ENCODE data around the gene FIG4.
"Not testable (repeated sequence)": the region's sequence is repeated elsewhere in the genome, so short reads cannot be mapped to it uniquely, and the experiment has no call there.

The FIG4 gene

GRCh38 chr6:109740787-109741186, 49.7 kb downstream of the FIG4 start:
- Histone ChIP-seq H3K27me3 (ENCODE audit: insufficient read depth, low read length, poor library complexity, severe bottlenecking) (no peaks in the 10 kb centered on the region), H3K4me2 (ENCODE audit: low read depth, low read length, poor library complexity, severe bottlenecking) (no peak overlapping the region), H3K9me2 (replicated peaks; ENCODE audit: low read depth, low read length) (no peaks in the 10 kb centered on the region), H4K20me1 (ENCODE audit: insufficient read depth, low read length, poor library complexity, severe bottlenecking) (no peaks in the 10 kb centered on the region), H3K4me1 (ENCODE audit: insufficient read depth, low read length, poor library complexity, severe bottlenecking) (no peaks in the 10 kb centered on the region), H3K36me3 (ENCODE audit: insufficient read depth, low read length) (peaks cover 20% of the 10 kb centered on the region; the same call in 1 of the 2 replicates), H2AFZ (ENCODE audit: low read length) (no peak overlapping the region), H3K9ac (ENCODE audit: low read depth, low read length, poor library complexity, severe bottlenecking) (no peak overlapping the region), H3K9me3 (ENCODE audit: insufficient read depth, low read depth, low read length) (no peaks in the 10 kb centered on the region), H3K79me2 (ENCODE audit: insufficient read depth, low read length) (no peaks in the 10 kb centered on the region), H3K4me3 (ENCODE audit: low read length, poor library complexity, severe bottlenecking) (no peak overlapping the region), H3F3A (ENCODE audit: low read depth) (no peaks in the 10 kb centered on the region)
- TF ChIP-seq CTCF (conservative IDR thresholded peaks at IDR 0.05; ENCODE audit: low read length) (no peak), EZH2phosphoT487 (IDR thresholded peaks at IDR 0.05; ENCODE audit: borderline replicate concordance) (no peak)

- H3K27me3 ChIP-seq (ENCODE audit: insufficient read depth, low read length, poor library complexity, severe bottlenecking) = no peaks in the 10 kb centered on the region
- H3F3A ChIP-seq (ENCODE audit: low read depth) = no peaks in the 10 kb centered on the region
- no peak overlapping the region for H3K4me2 ChIP-seq (ENCODE audit: low read depth, low read length, poor library complexity, severe bottlenecking)
- no peak overlapping the region for H3K9ac ChIP-seq (ENCODE audit: low read depth, low read length, poor library complexity, severe bottlenecking)
- H3K4me3 ChIP-seq (ENCODE audit: low read length, poor library complexity, severe bottlenecking) = no peak overlapping the region
- no peaks in the 10 kb centered on the region for H3K4me1 ChIP-seq (ENCODE audit: insufficient read depth, low read length, poor library complexity, severe bottlenecking)
- no peaks in the 10 kb centered on the region for H3K9me2 ChIP-seq (replicated peaks; ENCODE audit: low read depth, low read length)
- H3K79me2 ChIP-seq (ENCODE audit: insufficient read depth, low read length) = no peaks in the 10 kb centered on the region
- no peaks in the 10 kb centered on the region for H4K20me1 ChIP-seq (ENCODE audit: insufficient read depth, low read length, poor library complexity, severe bottlenecking)
- H3K9me3 ChIP-seq (ENCODE audit: insufficient read depth, low read depth, low read length) = no peaks in the 10 kb centered on the region
- H3K36me3 ChIP-seq (ENCODE audit: insufficient read depth, low read length) = peaks cover 3% of the 10 kb centered on the region; the same call in 1 of the 2 replicates
- no peak overlapping the region for H2AFZ ChIP-seq (ENCODE audit: low read length)
- TF ChIP-seq CTCF (conservative IDR thresholded peaks at IDR 0.05; ENCODE audit: low read length) (no peak), EZH2phosphoT487 (IDR thresholded peaks at IDR 0.05; ENCODE audit: borderline replicate concordance) (no peak)
These were observed 52.6 kb downstream of the FIG4 start for GRCh38 chr6:109743739-109744138.

GRCh38 chr6:109744779-109745178, 53.7 kb downstream of the FIG4 start:
- not testable (repeated sequence) for H3K9me2 ChIP-seq (replicated peaks; ENCODE audit: low read depth, low read length); H3K36me3 ChIP-seq (ENCODE audit: insufficient read depth, low read length); H3K9ac ChIP-seq (ENCODE audit: low read depth, low read length, poor library complexity, severe bottlenecking); H3K4me3 ChIP-seq (ENCODE audit: low read length, poor library complexity, severe bottlenecking); H3K79me2 ChIP-seq (ENCODE audit: insufficient read depth, low read length); H3K4me2 ChIP-seq (ENCODE audit: low read depth, low read length, poor library complexity, severe bottlenecking); H4K20me1 ChIP-seq (ENCODE audit: insufficient read depth, low read length, poor library complexity, severe bottlenecking); H2AFZ ChIP-seq (ENCODE audit: low read length); H3K27me3 ChIP-seq (ENCODE audit: insufficient read depth, low read length, poor library complexity, severe bottlenecking); H3K9me3 ChIP-seq (ENCODE audit: insufficient read depth, low read depth, low read length); H3K4me1 ChIP-seq (ENCODE audit: insufficient read depth, low read length, poor library complexity, severe bottlenecking); H3F3A ChIP-seq (ENCODE audit: low read depth)

GRCh38 chr6:109747221-109747620, 56.1 kb downstream of the FIG4 start:
- Histone ChIP-seq H3K9me3 (ENCODE audit: insufficient read depth, low read depth, low read length) (no peaks in the 10 kb centered on the region), H2AFZ (ENCODE audit: low read length) (no peak overlapping the region), H3K79me2 (ENCODE audit: insufficient read depth, low read length) (no peaks in the 10 kb centered on the region), H3K36me3 (ENCODE audit: insufficient read depth, low read length) (no peaks in the 10 kb centered on the region), H3F3A (ENCODE audit: low read depth) (no peaks in the 10 kb centered on the region), H3K4me3 (ENCODE audit: low read length, poor library complexity, severe bottlenecking) (no peak overlapping the region), H3K9ac (ENCODE audit: low read depth, low read length, poor library complexity, severe bottlenecking) (no peak overlapping the region), H3K4me2 (ENCODE audit: low read depth, low read length, poor library complexity, severe bottlenecking) (no peak overlapping the region), H3K9me2 (replicated peaks; ENCODE audit: low read depth, low read length) (no peaks in the 10 kb centered on the region), H3K27me3 (ENCODE audit: insufficient read depth, low read length, poor library complexity, severe bottlenecking) (no peaks in the 10 kb centered on the region), H4K20me1 (ENCODE audit: insufficient read depth, low read length, poor library complexity, severe bottlenecking) (no peaks in the 10 kb centered on the region), H3K4me1 (ENCODE audit: insufficient read depth, low read length, poor library complexity, severe bottlenecking) (no peaks in the 10 kb centered on the region)
- no peak for TF ChIP-seq CTCF (conservative IDR thresholded peaks at IDR 0.05; ENCODE audit: low read length)
- no peak for TF ChIP-seq EZH2phosphoT487 (IDR thresholded peaks at IDR 0.05; ENCODE audit: borderline replicate concordance)
